HG03439 (cell line): Measurements from ENCODE around the gene TBC1D3B.
"Not testable (repeated sequence)": the region's sequence is repeated elsewhere in the genome, so short reads cannot be mapped to it uniquely, and the experiment has no call there.

Source experiments
- ATAC-seq: cut with Tn5 transposase; IDR thresholded peaks from one replicate; pipeline ENCODE4 v1.9.1; 2021; ENCODE audit warnings: mild to moderate bottlenecking, moderate library complexity; ENCODE audit not compliant: unreplicated experiment

The TBC1D3B gene

DNA sequence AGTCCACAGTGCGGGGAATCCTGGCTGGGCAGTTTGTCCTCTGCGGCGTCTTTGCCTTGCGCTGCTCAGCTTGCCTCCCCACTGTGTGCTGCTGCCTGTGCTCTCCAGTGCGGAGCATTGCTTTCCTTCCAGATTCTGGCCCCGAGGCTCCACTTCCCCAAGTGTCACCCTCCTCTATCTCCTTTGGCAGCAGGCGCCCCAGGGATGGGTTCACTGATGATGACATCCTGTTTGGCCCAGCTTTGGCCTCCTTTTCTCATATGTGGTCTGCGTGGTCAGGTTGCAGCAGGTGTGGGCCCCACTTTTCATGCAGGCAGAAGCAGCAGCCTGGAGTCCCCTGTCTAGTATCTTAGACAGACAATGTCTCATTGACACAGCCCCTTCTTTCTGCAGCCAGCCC lies 25.1 kb upstream of the TBC1D3B start:
- not testable (repeated sequence) for ATAC-seq

DNA sequence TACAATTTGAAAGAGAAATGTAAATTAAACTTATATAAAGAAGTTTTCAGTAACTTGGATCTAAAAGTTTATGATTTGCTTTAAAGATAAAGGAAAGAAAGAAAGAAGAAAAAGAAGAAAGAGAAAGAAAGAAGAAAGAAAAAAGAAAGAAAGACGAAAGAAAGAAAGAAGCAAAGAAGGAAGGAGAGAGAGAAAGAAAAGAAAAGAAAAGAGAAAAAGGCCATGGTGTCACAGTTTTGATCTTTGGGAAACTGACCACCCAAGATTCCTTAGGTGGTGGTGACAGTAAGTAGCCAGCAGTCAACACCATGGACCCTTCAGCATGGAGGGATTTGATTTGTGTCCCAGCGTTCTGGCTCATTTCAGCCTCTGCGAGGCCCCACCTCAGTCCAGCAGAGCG lies 24.7 kb upstream of the TBC1D3B start:
- ATAC-seq = not testable (repeated sequence)

DNA sequence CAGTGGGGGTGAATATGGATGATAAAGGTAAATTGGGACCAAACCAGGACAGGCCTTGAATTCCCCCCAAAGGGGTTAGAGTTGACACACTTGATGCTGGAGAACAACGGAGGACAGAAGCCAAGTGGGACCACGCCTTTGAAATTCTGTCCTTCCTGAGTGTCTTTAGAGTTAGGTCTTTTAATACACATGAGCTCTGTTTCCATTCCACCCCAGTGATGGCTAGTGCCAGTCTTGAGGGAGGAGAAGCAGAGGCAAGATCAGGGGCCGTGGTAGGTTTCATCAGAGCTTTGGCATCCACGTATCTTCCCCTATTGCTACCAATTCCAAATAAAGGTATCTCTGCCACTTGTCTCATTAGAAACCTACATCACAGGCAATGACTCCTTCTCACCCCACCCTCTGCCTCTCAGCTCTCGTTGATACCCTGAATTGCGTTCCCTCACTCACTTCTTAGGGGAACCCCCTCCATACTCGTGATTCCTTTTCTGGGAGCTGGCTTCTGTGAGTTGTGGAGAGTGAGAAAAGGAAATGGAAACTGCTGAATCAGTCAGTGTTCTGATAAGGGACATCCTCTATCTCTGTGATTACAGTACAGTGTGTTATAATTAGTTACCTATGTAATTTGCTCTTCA lies 22.5 kb upstream of the TBC1D3B start:
- ATAC-seq = peak; percentile 30

DNA sequence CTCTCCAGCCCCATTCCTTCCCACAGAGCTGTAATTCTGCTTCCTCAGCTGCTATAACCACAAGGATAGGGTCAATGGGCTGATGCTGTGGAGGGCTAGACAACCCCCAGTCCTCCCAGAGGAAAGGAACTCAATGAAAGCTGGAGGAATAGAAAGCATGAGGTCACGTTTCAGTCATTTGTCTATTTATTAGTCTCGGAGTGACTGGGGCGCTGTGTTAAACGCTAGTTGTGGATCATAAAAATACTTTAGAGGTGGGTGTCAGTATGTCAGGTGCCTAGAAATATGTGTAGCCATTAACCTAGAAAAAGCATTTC lies 20.9 kb upstream of the TBC1D3B start:
- peak; percentile 11 for ATAC-seq

DNA sequence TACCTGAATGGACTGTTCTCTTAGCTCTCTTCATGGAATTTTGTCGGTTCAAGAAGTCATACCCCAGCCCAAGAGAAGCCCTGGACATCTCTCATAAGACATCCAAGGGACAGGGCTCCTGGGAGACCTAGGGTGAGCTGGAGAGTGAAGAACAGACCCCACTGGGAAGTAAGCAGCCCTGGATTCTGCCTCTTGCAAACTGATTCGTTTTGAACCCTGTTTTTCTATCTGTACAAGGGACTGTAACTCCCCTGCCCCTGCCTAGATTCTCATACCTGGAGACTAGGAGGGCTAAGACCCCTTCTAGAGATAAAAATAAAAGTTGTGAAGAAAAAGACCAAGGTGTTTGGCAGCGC lies 19.7 kb upstream of the TBC1D3B start:
- no peak for ATAC-seq

DNA sequence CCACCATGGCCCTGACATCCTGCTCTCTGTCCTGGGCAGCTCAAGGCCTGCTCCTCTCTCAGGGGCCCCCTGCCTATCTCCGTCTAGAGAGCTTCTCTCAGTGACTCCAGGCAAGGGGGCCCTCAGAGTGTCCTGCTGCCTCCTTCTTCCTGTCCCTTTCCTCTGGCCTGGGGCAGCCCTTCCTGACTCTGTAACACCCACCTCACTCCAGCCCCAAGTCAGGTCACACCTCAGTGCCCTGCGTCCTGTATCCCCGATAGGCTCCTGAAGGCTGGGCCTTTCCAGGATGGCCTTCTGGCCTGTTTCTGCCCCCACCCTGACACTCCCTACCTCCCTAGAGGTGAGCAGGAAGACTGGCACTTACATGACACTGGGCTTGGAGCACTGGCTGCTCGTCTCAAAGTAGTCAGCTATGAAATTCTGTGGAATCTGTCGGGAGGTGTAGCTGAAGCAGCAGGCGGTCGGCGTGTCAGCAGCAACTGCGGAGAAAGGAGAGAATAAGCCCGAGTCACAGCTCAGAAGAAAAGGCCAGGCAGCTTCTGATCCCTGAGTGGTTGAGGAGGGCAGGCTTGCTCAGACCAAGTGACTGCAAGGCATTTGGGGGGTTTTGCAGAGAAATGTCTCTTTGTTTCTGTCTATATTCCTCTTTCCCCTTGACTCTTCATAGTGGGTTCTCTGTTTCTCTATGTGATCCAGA lies 19.1 kb upstream of the TBC1D3B start:
- no peak for ATAC-seq

DNA sequence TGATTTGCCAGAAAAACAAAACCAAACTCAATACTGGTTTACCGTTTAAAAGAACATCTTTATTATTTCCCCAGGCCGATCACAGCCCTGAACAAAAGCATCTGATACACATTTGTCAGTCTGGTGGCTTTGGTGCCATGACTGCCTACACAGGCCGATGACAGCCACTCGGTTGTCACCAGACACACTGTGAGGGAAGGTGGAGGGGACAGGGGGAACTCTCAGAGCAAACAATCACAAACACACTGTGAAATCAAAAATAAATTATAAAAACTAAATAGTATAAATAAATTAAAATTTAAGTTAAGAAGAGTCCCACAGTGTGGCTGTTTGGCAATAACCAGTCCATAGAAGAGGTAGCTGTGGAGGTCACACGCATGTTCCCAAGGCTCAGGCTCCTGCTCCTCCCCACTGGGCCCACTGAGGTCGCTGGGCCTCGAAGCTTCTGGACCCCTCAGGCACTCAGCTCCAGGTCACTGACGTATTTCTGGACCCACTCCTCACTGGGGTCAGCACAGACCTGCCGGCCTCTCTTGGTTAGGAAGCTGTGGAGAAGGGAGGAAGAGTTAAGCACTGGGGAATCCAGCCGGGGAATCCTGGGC lies 18.5 kb upstream of the TBC1D3B start:
- ATAC-seq = not testable (repeated sequence)

DNA sequence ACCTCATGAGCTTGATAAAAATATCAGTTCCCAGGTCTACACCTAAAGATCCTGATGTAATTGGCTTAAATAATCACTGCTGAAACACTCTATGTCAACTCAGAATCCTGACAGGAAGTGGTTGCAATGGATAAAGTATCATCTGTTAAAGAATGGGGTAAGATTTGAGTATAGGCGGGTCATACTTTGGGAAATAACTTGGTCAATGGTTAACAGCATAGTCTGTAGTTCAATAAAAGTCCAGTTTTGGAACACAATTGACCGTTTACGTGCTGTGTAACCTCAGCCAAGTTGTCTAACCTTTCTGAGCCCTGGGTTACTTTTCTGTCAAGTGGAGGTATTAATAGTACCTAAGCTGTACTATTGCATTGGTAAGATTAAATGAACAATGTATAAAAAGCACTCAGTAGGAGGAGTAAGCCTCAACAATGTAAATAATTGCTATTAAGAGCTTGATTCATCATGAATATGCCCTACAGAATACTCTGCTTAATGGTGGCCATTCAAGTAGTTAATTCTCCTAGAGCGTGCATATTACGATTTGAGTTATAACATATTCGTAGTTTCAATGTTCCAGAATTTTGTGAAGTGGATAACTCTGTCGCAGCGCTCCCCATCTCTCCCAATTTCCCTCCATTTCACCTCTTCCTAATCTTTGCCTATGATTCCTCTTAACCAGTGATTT lies 17.9 kb upstream of the TBC1D3B start:
- ATAC-seq = not testable (repeated sequence)

DNA sequence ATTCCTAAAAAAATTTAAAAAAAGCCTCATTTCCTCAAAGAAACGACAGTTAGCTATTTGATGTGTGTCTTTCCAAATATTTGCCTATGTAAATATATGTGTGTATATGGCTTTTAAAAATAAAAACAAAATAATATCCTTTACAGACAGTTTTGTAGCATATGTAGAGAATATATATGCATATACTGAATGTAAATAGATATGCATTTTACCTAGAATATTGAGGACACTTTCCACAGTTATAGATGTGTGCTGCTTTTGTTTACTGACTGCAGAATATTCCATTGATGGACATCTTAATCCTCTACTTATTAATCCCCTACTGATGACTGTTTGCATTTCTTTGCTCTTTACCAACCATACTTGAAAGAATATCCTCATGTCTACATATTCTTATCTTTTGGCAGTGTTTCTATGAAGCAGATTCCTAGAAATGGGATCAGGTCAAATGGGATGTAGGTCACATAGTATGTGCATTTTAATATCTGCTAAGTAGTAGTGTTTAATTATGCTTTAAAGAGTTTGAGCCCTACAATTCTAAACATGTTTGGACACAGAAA lies 16.9 kb upstream of the TBC1D3B start:
- ATAC-seq = no peak

DNA sequence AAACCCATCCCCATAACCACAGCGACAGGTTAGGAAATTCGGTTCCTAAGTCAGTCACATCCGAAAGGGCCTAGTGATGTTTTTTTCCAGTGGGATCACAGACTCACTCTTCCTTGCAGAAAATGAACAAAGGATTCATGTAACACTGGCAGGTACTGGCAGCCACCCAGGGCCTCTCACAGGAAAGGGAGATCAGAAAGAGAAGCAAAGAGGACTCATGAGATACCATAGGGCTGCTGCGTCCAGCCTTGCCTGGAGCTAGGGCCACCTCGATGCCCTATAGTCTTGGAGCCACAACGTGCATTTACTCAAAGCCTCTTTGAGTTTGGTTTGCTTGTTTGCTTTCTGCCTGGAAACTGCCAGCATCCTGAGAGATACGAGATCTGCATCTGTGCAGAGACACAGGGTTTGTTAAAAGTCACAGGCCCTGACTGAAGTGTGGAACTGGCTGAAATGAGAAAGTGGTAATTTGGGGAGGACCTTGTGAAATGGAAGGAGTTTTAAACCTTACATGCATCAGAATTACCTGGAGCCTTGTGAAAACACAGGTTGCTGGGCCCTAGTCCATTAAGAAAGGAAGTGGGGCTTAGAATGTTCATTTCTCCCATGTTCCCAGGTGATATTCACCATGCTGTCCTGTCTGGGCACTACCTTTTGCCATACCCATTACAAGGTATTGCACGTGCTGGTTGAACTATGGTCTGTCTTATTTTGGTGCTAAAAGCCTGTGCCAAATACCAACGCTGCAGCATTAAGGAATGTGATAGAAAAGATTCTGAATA lies 14.3 kb upstream of the TBC1D3B start:
- ATAC-seq = not testable (repeated sequence)

DNA sequence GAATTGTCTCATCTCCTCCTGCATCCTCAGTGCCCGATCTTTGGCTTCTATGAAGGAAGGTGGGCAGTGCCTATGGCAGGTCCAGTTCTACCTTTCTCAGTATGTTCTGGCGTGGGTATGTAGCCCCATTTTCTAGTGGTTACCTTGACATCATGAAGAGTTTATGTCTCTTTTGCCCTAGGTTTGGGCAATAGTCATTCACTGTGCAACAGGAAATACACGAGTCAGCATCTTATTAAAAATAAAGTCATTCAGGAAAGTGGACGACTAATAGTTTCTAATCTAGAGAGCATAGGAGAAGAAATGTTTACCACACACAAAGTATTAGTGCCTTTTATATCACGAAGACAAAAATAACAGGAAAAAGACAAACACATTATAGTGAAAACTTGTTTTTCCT lies 13.6 kb upstream of the TBC1D3B start:
- not testable (repeated sequence) for ATAC-seq

DNA sequence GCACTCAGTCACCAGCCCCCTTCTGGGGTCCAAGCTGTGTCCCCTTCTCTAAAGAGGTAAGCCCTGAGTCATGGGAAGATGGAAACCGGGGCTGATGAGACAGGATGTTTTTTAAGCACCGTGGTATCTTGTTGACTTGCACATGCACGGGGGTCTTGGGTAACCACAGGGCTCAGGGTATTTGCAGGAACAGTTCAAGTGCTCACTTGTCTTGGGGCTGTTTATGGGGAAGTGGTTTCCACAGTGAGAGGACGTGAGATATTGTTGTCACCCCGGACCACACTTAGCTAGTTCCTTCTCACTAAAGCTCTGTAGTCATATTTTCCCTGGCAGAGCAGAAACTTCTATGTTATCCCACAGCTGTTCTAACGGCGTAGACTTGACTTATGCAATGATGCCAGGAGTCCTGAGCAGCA lies 12.5 kb upstream of the TBC1D3B start:
- ATAC-seq = no peak

DNA sequence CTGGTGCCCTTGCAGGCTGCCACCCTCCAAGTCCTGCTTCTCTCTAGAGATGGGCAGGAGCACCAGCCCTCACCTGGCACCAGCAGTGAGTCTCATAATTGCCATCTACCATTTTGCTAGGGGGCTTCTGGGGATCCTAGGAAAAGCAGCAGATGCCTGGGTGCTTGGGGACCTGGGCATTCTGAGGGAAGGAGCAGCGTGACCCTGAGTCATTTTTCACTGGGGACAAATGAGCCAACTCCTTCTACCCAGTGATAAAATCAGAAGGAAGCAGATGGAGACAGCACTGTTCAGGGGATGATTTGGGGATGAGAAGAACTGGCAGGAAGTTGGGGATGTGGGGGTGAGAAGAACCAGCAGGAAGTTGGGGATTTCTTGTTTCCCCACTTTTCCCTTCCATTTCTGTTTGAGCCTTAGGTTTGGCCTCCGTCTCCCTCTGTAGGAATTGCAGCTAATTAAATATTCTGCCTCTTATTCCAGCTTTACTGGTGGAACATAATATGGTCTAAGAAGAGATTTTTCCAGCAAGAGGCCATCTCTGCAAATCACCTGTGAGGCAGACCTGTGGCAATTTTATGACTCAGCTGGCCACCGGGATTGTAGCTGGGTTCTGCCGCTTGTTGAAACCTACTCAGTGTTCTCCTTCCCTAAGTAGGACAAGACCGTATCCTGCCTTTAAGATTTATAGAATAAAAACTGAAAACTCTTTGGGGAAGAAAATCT lies 11.7 kb upstream of the TBC1D3B start:
- ATAC-seq = not testable (repeated sequence)

DNA sequence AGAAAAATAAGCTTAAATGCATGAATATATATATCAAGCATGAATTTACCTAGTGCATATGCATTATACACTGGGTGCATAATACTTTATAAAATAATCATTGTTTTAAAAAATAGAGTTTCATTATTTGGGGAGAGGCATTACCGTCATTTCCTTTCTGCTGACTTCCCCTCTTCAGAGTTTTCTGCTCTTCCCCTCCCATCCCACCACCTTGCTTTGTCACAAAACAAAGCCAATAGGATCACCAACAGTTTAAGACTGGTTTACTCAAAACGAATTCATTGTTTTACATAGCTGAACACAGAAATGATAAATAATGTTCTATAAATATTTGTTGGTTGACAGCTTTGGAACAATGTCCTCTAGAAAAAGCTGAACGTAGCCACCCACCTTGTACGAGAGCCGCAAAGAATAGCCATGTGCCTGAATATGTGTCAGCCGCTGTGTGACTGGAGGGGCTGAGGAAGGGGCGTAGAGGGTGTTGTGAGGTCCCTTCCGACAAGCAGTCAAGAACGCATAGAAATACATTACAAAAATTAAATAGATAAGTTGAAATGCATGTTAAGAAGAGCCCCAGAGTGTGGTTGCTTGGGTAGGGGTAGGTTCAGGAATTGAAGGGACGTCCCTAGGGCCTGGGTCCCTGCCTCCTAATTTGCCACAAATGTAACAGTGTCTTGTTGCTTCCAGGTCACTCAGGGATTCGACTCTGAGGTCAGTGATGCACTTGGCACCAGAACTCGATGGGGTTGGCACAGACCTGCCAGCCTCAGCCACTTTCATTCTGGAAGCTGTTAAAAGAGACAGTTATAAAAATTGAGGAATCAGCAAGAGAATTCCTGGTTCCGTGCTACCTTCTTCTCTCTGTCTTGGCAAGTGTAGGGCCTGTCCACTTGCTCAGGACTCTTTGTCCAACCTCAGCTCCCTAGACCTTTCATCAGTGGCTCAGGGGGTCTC lies 10.7 kb upstream of the TBC1D3B start:
- ATAC-seq = not testable (repeated sequence)

DNA sequence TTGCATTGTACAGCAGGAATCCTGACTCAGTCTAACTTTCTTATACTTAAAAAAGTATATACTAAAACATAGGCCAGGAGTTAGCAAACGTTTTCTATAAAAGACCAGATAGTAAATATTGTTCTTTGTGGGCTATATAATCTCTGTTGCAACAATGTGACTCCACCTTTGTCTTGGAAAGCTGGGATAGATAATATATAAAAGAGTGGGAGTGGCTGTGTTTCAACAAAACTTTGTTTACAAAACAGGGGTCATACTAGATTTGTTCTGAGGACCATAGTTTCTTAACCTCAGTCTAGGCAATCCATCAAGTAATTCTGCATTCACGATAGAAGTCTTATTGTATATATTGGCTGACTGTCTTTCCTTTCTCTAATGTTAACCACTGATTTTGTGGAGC lies 9.0 kb upstream of the TBC1D3B start:
- no peak for ATAC-seq

DNA sequence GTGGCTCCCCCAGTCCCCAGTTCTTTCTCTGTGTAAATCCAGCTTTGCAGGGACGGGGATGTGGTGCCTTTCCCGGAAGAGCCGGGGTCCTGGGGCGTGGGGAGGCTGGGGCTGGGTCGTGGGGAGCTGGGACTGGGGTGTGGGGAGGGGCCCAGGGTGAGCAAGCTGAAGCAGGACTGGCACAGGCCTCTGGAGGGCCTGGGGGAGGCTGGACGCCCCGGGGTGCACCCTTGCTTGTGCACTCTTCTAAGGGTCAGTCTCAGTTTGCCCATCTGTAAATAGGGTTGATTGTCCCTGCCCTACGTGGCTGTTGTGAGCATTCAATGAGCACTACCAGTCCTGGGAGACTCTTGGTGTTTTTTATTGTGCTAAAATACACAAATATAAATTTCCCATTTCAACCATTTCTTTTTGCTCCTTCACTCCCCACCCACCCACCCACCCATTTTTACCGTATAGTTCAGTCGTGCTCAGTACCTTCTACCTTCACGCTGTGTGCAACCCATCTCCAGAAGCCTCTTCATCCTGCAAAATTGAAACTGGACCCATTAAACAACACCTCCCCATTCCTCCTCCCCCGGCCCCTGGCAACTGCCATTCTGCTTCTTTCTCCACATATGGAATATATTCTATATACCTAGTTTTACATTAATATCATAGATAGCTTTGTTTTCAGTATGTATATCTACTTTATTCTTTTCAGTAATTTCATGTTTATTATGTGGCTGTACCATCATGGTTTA lies 7.8 kb upstream of the TBC1D3B start:
- no peak for ATAC-seq

DNA sequence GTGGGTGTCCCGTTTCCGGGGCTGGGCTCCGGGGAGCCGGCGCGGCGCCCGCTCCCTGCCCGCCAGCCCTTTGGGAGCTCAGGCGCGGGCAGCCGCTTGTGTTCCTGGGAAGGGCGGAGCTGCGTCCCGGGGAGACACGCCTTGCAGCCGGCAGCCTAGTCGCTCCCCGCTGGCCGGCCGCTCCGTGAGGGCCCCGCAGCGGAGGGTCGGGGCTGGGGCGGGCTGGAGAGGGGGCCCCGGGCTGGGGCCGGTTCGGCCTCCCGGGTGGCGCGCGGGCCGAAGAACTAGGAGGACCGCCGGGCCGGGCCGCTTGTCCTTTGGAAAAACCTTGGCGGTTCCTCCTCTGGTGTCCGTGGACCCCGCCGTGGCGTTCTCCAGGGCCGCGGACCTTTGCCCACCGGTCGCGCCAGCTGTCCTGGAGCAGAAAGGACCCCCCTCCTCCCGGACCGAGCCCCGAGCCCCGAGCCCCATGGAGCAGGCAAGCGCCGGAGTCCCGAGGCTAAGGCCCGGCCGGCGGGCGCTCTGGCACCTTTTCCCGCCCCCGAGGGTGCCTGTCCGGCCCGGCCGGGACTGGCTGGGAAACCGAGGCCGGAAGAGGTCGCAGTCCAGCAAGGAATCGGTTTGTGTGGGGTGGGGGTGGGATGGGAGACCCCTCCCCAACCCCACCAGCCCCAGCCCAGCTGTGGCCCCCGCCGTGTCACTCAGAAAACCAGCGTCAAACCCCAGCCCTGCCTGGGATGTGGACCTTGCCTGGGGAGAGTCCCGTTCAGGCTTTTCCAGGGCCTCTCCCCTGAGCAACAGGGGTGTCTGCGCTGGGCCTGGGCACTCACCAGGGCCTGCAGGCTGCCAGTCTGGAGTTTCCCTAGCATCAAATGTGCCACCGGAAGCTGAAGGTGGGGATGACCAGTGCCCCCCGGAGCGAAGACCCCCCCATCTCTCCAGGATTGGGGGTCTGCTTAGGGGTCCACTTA lies 6.8 kb upstream of the TBC1D3B start:
- no peak for ATAC-seq
